Neural progenitor cell (in vitro differentiated cells): ENCODE results near the gene SRGAP2C.
"Not testable (repeated sequence)": the region's sequence is repeated elsewhere in the genome, so short reads cannot be mapped to it uniquely, and the experiment has no call there.

ENCODE experiments used
- EZH2 ChIP-seq: fragments of 200-600 bp; sonication (generic); IDR thresholded peaks from 2 replicates; pipeline ENCODE4 v1.6.1; 2017; ENCODE audit warnings: antibody characterized with exemption, mild to moderate bottlenecking, moderate library complexity
- TF ChIP-seq, protein P1 (sequence below): fragments of 200-600 bp; sonication (generic); IDR thresholded peaks from 2 replicates; pipeline ENCODE4 v1.5.1; 2017; ENCODE audit warnings: antibody characterized with exemption, mild to moderate bottlenecking

DNA sequence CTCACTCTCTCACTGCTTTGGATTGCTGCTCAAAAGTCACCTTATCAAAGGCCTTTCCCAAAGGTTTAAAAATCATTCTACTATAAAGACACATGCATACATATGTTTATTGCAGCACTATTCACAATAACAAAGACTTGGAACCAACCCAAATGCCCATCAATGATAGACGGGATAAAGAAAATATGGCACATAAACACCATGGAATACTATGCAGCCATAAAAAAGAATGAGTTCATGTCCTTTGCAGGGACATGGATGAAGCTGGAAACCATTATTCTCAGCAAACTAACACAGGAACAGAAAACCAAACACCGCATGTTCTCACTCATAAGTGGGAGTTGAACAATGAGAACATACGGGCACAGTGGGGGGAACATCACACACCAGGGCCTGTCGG, 45.9 kb downstream of the SRGAP2C start:
- TF ChIP-seq, protein P1, sequence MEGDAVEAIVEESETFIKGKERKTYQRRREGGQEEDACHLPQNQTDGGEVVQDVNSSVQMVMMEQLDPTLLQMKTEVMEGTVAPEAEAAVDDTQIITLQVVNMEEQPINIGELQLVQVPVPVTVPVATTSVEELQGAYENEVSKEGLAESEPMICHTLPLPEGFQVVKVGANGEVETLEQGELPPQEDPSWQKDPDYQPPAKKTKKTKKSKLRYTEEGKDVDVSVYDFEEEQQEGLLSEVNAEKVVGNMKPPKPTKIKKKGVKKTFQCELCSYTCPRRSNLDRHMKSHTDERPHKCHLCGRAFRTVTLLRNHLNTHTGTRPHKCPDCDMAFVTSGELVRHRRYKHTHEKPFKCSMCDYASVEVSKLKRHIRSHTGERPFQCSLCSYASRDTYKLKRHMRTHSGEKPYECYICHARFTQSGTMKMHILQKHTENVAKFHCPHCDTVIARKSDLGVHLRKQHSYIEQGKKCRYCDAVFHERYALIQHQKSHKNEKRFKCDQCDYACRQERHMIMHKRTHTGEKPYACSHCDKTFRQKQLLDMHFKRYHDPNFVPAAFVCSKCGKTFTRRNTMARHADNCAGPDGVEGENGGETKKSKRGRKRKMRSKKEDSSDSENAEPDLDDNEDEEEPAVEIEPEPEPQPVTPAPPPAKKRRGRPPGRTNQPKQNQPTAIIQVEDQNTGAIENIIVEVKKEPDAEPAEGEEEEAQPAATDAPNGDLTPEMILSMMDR: not testable (repeated sequence)
- not testable (repeated sequence) for TF ChIP-seq EZH2
